C4-2B (cell line): ENCODE data around the gene BRWD1.

Source experiments
- CTCF ChIP-seq: fragments of 450-650 bp; conservative IDR thresholded peaks from 2 replicates; pipeline ENCODE4 v1.5.1; 2017; ENCODE audit warnings: mild to moderate bottlenecking
- ZFX ChIP-seq: fragments of 450-650 bp; IDR thresholded peaks from 2 replicates; pipeline ENCODE4 v1.6.1; 2017

DNA sequence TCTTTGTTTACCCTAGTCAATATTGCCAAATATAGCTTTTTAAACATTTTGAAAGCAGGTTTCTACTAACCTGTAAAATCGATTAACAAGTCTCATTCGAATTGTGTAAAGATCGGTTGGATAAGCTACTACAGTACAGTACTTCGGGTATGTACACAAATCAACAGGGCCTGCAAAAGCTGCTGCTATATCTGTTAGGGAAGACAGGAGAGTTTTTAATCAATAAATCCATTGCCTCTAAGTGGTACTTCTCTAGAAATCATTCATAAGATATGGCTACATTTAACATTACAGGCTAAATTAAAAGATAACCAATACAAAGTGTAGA, 95.4 kb downstream of the BRWD1 start:
- no peak for TF ChIP-seq CTCF
- no peak for TF ChIP-seq ZFX
